ENCODE results near the gene ANO1. TPM values are rescaled to one million over a fixed set of nuclear protein-coding genes. Genes with fewer than 3 reads are reported as not detected.
A peak's percentile ranks its signal among the peaks of the same experiment; 100 is the strongest.

ANO1 gene
- total and polyA plus RNA-seq, 5 experiments from 2014 or later, result not detected

- POLR2A ChIA-PET, result no interaction called here
- H3K27ac Mint-ChIP-seq, result no peak overlapping the region
These were observed 102.8 kb downstream of the ANO1 start for GRCh38 chr11:70180906-70181305.

DNA sequence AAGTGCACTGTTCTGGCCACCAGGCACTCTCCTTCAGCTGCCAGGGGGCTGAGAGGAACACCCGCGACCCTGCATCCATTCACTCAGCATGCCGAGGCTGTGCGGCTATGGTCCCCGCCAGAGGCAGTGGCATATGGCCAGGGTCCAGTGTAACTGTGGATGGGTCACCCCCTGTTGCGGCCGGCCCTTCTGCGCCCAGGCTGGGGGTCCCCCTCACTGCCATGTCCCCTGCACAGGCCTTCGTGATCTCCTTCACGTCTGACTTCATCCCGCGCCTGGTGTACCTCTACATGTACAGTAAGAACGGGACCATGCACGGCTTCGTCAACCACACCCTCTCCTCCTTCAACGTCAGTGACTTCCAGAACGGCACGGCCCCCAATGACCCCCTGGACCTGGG, 104.1 kb downstream of the ANO1 start:
- no peak overlapping the region for H3K27ac Mint-ChIP-seq
- POLR2A ChIA-PET, result no interaction called here
- DNase-seq (no peak), ATAC-seq (no peak)
- no peaks in the 10 kb centered on the region for H3K36me3 Mint-ChIP-seq
- H3K9me3 Mint-ChIP-seq, result no peaks in the 10 kb centered on the region
- H3K4me3 Mint-ChIP-seq, result no peak overlapping the region
- H3K27me3 Mint-ChIP-seq, result peaks cover 0 to 10% (median 3%) of the 10 kb centered on the region in 5 donors
- no peaks in the 10 kb centered on the region for H3K4me1 Mint-ChIP-seq

More at GRCh38 chr11:70180906-70181305, 102.8 kb downstream of the ANO1 start:
- DNase-seq (no peak), ATAC-seq (no peak)
- H3K4me1 Mint-ChIP-seq, result no peaks in the 10 kb centered on the region
- H3K9me3 Mint-ChIP-seq, result no peaks in the 10 kb centered on the region
- peaks cover 0 to 8% (median under 1%) of the 10 kb centered on the region in 5 donors for H3K27me3 Mint-ChIP-seq
- no peaks in the 10 kb centered on the region for H3K36me3 Mint-ChIP-seq
- no peak overlapping the region for H3K4me3 Mint-ChIP-seq

DNA sequence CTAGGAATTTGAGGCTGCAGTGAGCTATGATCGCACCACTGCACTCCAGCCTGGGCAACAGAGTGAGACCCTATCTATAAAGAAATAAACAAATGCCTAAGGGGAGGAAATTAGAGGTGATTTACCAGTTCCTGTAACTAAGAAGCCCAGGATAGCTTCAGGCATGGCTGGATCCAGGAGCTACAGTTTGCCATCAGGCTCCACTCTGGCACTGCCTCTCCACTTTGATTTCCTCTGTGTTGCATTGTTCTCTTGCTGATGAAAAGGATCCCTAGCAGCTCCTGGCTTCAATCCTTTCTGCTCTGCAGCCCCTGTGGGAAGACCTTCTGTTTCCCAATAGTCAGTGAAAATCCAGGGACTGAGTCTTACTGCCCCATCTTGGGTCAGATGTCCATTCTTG, 104.9 kb downstream of the ANO1 start:
- no peak overlapping the region for H3K4me3 Mint-ChIP-seq
- ATAC-seq, result no peak
- H3K4me1 Mint-ChIP-seq, result no peaks in the 10 kb centered on the region
- H3K9me3 Mint-ChIP-seq, result no peaks in the 10 kb centered on the region
- no peak for DNase-seq
- peaks cover 0 to 10% (median 6%) of the 10 kb centered on the region in 5 donors for H3K27me3 Mint-ChIP-seq
- POLR2A ChIA-PET, result no interaction called here
- no peaks in the 10 kb centered on the region for H3K36me3 Mint-ChIP-seq
- no peak overlapping the region for H3K27ac Mint-ChIP-seq

DNA sequence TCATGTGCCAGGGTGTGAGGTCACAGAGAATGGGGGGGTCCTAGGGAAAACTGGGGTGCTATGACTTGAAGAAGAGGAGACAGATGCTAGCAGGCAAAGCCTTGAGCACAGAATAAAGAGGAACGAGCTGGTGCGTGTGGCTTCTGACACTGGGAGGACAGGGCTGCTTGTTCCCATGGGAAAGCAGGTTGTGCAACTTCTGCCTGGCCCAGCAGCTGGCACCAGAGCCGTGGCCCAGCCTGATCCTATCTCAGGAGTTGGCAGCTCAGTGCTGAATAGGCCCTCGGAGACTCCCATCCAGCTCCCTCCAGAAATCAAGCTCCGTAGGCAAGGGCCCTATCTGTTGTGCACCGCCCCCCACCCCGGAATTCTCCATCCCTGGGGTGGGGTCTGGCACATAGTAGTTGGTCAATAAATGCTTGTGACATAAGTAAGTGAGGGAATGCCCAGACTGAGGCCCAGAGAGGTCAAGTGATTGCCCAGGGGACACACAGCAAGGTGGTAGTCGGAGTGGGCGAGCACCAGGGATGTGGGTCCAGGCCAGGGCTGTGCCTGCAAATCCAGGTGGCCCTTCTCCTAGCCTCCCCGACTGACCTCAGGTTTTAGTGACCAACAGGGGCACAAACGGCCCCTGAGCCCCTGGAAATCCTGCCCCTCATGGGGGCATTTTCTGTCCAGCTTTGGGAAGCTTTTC, 105.5 kb downstream of the ANO1 start:
- Mint-ChIP-seq H3K9me3 (no peaks in the 10 kb centered on the region), H3K4me1 (no peaks in the 10 kb centered on the region), H3K36me3 (no peaks in the 10 kb centered on the region), H3K27me3 (peaks cover 0 to 10% (median 6%) of the 10 kb centered on the region in 5 donors), H3K27ac (no peak overlapping the region), H3K4me3 (no peak overlapping the region)
- DNase-seq (no peak), ATAC-seq (no peak)
- POLR2A ChIA-PET, result no interaction called here

DNA sequence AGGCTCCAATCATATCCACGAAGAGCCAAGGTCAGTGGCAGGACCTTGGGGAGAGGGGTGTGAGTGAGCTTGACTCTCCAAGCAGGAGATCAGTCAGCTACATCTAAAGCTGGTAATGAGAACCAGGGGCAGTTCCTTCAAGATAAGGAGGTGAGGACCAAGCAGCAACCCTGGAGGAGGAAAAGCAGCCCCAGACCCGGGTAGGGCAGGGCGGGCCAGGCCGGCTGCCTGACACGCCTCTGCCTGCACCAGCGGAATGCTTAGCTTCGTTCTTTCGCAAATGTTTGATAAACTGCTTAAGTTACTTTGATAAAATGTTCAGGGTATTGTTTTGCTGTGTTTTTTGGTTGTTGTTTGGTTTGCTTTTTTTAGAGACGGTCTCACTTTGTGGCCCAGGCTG, 106.3 kb downstream of the ANO1 start:
- H3K4me1 Mint-ChIP-seq, result no peaks in the 10 kb centered on the region
- no peak overlapping the region for H3K4me3 Mint-ChIP-seq
- H3K27ac Mint-ChIP-seq, result no peak overlapping the region
- H3K36me3 Mint-ChIP-seq, result no peaks in the 10 kb centered on the region
- POLR2A ChIA-PET, result no interaction called here
- DNase-seq (no peak), ATAC-seq (no peak)
- H3K9me3 Mint-ChIP-seq, result no peaks in the 10 kb centered on the region
- H3K27me3 Mint-ChIP-seq, result peaks cover 0 to 10% (median 6%) of the 10 kb centered on the region in 5 donors

- Mint-ChIP-seq H3K4me3 (no peak overlapping the region), H3K27me3 (peaks cover 0 to 10% (median 6%) of the 10 kb centered on the region in 5 donors), H3K36me3 (no peaks in the 10 kb centered on the region), H3K27ac (no peak overlapping the region), H3K9me3 (no peaks in the 10 kb centered on the region), H3K4me1 (no peaks in the 10 kb centered on the region)
- ATAC-seq (no peak), DNase-seq (no peak)
- POLR2A ChIA-PET, result no interaction called here
These were observed 107.4 kb downstream of the ANO1 start for GRCh38 chr11:70185348-70186055.

- Mint-ChIP-seq H3K27ac (no peak overlapping the region), H3K4me1 (peaks cover 0 to 4% (median 0%) of the 10 kb centered on the region in 4 donors), H3K27me3 (peaks cover 0 to 10% (median 6%) of the 10 kb centered on the region in 5 donors), H3K9me3 (no peaks in the 10 kb centered on the region), H3K36me3 (no peaks in the 10 kb centered on the region), H3K4me3 (no peak overlapping the region)
- no peak for ATAC-seq
- DNase-seq, result no peak
- POLR2A ChIA-PET, result no interaction called here
These were observed 108.3 kb downstream of the ANO1 start for GRCh38 chr11:70186420-70186819.

DNA sequence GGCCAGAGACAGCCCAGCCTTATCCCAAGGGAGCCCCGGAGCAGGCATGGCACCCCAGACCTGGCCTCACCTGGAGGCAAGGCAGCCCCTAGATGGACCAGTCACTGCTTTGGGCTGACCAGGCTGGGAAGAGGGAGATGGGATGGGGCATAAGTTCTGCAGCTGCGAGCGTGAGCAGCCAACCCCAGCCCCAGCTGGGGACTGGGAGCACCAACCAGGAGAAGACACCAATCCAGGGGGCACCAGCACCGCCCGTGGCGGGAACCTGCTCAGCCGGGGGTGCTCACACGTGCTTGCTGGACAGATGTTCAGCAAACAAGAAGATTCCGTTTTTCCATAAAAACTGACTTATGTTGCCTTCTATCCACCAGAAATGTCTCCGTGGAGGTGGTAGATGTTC, 108.8 kb downstream of the ANO1 start:
- peak overlapping the region in 1 of 10 donors; percentile 58 for H3K27ac Mint-ChIP-seq
- H3K36me3 Mint-ChIP-seq, result no peaks in the 10 kb centered on the region
- ATAC-seq (no peak), DNase-seq (no peak)
- POLR2A ChIA-PET, result no interaction called here
- H3K4me1 Mint-ChIP-seq, result peaks cover 0 to 9% (median 0%) of the 10 kb centered on the region in 4 donors
- H3K9me3 Mint-ChIP-seq, result no peaks in the 10 kb centered on the region
- H3K4me3 Mint-ChIP-seq, result no peak overlapping the region
- H3K27me3 Mint-ChIP-seq, result peaks cover 0 to 10% (median 7%) of the 10 kb centered on the region in 5 donors

DNA sequence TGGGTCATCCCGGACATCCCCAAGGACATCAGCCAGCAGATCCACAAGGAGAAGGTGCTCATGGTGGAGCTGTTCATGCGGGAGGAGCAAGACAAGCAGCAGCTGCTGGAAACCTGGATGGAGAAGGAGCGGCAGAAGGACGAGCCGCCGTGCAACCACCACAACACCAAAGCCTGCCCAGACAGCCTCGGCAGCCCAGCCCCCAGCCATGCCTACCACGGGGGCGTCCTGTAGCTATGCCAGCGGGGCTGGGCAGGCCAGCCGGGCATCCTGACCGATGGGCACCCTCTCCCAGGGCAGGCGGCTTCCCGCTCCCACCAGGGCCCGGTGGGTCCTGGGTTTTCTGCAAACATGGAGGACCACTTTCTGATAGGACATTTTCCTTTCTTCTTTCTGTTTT, 109.7 kb downstream of the ANO1 start:
- no peaks in the 10 kb centered on the region for H3K9me3 Mint-ChIP-seq
- POLR2A ChIA-PET, result no interaction called here
- no peak overlapping the region for H3K27ac Mint-ChIP-seq
- no peaks in the 10 kb centered on the region for H3K36me3 Mint-ChIP-seq
- no peak overlapping the region for H3K4me3 Mint-ChIP-seq
- H3K27me3 Mint-ChIP-seq, result peaks cover 4 to 15% (median 11%) of the 10 kb centered on the region in 5 donors
- H3K4me1 Mint-ChIP-seq, result peaks cover 0 to 9% (median 0%) of the 10 kb centered on the region in 4 donors
- ATAC-seq (no peak), DNase-seq (no peak)

DNA sequence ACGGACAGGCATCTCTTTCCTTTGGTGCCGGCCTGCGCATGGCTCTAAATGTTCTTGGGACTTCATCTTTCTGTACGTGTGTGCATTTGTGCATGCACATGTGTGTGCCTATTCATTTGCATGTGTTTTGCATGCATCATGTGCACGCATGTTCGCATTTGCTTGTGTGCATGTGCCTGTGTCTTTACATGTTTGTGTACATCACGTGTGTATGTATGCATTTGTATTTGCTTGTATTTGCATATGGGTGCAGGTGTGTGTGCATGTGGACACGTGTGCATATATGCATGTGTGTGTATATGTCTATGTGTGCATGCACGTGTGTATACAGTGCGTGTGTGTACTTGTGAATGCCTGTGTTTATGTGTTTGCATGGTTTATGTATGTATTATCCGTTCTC, 111.5 kb downstream of the ANO1 start:
- Mint-ChIP-seq H3K4me3 (no peak overlapping the region), H3K36me3 (no peaks in the 10 kb centered on the region), H3K27me3 (peaks cover 5 to 18% (median 12%) of the 10 kb centered on the region in 5 donors), H3K27ac (no peak overlapping the region), H3K9me3 (no peaks in the 10 kb centered on the region), H3K4me1 (peaks cover 0 to 9% (median 0%) of the 10 kb centered on the region in 4 donors)
- DNase-seq, result peak in 1 of 10 donors; percentile 6
- POLR2A ChIA-PET, result no interaction called here
- ATAC-seq, result no peak

DNA sequence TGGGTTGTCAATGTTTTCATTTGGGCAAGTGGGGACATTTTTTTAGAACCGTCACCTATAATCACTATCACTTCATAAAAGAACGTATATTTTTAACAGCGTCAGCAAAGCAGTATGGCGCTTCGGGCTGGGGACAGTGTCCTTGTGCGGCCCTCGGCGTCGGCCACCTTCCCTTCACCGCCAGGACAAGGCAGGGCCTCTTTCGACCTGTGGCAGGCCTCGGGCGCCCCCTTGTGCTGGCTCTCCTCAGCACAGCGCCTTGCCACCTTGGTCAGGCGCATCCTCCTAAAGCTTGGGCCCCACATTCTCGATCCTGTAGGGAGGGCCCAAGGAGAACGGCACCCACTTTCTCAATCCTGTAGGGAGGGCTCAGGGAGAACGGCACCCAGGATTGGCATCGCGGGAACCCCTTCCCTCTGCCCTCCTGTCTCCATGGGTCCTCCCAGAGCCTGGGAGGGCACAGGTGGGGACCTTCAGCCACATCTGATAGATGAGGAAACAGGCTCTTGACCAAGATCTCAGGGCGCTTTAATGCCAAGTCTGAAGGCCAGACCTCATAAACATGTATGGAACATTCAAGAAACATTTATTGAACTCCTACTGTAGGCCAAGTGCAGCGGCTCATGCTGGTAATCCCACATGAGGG, 113.5 kb downstream of the ANO1 start:
- Mint-ChIP-seq H3K36me3 (no peaks in the 10 kb centered on the region), H3K27me3 (peaks cover 8 to 14% (median 9%) of the 10 kb centered on the region in 5 donors), H3K4me3 (no peak overlapping the region), H3K27ac (no peak overlapping the region), H3K9me3 (no peaks in the 10 kb centered on the region), H3K4me1 (peaks cover 2 to 9% (median 2%) of the 10 kb centered on the region in 4 donors)
- peak; percentile 56 to 64 for ATAC-seq
- POLR2A ChIA-PET, result no interaction called here
- DNase-seq, result peak in 7 of 10 donors; percentile 20 to 65 (median 31)

GRCh38 chr11:70192666-70193410, 114.7 kb downstream of the ANO1 start:
- H3K9me3 Mint-ChIP-seq, result no peaks in the 10 kb centered on the region
- POLR2A ChIA-PET, result no interaction called here
- H3K4me3 Mint-ChIP-seq, result no peak overlapping the region
- ATAC-seq, result no peak
- no peak overlapping the region for H3K27ac Mint-ChIP-seq
- peaks cover 2 to 9% (median 2%) of the 10 kb centered on the region in 4 donors for H3K4me1 Mint-ChIP-seq
- H3K36me3 Mint-ChIP-seq, result no peaks in the 10 kb centered on the region
- H3K27me3 Mint-ChIP-seq, result peaks cover 6 to 14% (median 8%) of the 10 kb centered on the region in 5 donors
- DNase-seq, result peak in 1 of 10 donors; percentile 43

All from naive thymus-derived CD8-positive, alpha-beta T cell (primary cell).